Measurements from ENCODE around the gene MYO15A. TPM values are rescaled to one million over a fixed set of nuclear protein-coding genes. Genes with fewer than 3 reads are reported as not detected.

Gene MYO15A
- total RNA-seq, 4 donors from 2014 or later, result 2.3 to 7.5 (median 2.9) TPM

DNA sequence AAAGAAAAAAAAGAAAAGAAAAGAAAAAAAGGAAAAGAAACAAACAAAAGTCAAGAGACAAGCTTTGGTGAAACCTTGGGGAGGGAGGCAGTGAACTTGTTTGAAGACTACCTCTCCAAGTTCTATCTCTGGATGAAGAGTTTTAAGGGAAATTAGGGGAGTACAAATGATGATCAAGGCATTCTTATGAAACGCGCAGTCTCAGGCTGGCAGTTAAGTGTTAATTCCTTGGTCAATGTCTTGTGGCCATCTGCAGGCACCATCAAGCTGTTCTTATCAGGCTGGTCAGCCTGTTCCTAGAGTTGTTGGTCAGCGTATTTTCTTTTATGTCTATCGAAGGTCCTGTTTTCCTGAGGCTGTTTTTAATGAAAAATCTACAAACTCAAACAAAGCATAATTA lies 29.0 kb upstream of the MYO15A start:
- no peak for DNase-seq (ENCODE audit: low spot score in 2 of 2)
- no peak overlapping the region for H3K27ac ChIP-seq
- 72 to 83% methylated on average over 4 of the region's 4 CpGs for WGBS, 2 donors
- H3K9me3 ChIP-seq, result no peaks in the 10 kb centered on the region
- no peaks in the 10 kb centered on the region for H3K36me3 ChIP-seq
- no peaks in the 10 kb centered on the region for H3K4me1 ChIP-seq
- TF ChIP-seq EP300 (IDR thresholded peaks at IDR 0.05), result no peak
- no peak for TF ChIP-seq POLR2A (IDR thresholded peaks at IDR 0.05)
- TF ChIP-seq, protein P1, sequence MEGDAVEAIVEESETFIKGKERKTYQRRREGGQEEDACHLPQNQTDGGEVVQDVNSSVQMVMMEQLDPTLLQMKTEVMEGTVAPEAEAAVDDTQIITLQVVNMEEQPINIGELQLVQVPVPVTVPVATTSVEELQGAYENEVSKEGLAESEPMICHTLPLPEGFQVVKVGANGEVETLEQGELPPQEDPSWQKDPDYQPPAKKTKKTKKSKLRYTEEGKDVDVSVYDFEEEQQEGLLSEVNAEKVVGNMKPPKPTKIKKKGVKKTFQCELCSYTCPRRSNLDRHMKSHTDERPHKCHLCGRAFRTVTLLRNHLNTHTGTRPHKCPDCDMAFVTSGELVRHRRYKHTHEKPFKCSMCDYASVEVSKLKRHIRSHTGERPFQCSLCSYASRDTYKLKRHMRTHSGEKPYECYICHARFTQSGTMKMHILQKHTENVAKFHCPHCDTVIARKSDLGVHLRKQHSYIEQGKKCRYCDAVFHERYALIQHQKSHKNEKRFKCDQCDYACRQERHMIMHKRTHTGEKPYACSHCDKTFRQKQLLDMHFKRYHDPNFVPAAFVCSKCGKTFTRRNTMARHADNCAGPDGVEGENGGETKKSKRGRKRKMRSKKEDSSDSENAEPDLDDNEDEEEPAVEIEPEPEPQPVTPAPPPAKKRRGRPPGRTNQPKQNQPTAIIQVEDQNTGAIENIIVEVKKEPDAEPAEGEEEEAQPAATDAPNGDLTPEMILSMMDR (IDR thresholded peaks at IDR 0.05), result no peak
- H3K27me3 ChIP-seq, result no peaks in the 10 kb centered on the region
- H3K4me3 ChIP-seq, result no peak overlapping the region

DNA sequence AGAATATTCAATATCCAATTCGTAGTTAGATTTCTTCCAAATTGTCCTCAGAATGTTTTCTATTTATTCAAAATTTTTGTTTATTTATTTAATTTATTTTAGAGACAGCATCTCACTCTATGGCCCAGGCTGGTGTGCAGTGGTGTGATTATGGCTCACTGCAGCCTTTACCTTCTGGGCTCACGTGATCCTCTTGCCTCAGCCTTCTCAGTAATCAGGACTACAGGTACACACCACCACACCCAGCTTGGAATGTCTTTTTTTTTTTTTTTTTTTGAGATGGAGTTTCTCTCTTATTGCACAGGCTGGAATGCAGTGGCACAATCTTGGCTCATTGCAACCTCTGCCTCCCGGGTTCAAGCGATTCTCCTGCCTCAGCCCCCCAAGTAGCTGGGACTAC lies 24.3 kb upstream of the MYO15A start:
- Histone ChIP-seq H3K4me3 (no peak overlapping the region), H3K36me3 (no peaks in the 10 kb centered on the region), H3K27ac (no peak overlapping the region), H3K27me3 (no peaks in the 10 kb centered on the region), H3K9me3 (no peaks in the 10 kb centered on the region), H3K4me1 (peaks cover 0 to 20% (median 13%) of the 10 kb centered on the region in 4 donors)
- 83 to 88% methylated on average over 4 of the region's 4 CpGs for WGBS, 2 donors
- DNase-seq (ENCODE audit: low spot score in 2 of 2), result no peak
- TF ChIP-seq, protein P1 (IDR thresholded peaks at IDR 0.05), result no peak
- TF ChIP-seq POLR2A (IDR thresholded peaks at IDR 0.05), result no peak
- no peak for TF ChIP-seq EP300 (IDR thresholded peaks at IDR 0.05)

GRCh38 chr17:18087610-18088491 lies 20.7 kb upstream of the MYO15A start, which contains the start of gene DRG2:
Gene DRG2, plus strand, starts transcription at chr17:18087948. Its CDS starts 76 bp downstream, at chr17:18088024.
- peak within 1 kb of the TSS; percentile 69 to 91 (median 76) for H3K4me3 ChIP-seq
- no peaks in the 10 kb centered on the region for H3K9me3 ChIP-seq
- WGBS, 2 donors, result 3% methylated on average over 45 to 49 of the region's 52 CpGs
- TF ChIP-seq, protein P1 (IDR thresholded peaks at IDR 0.05), result peak in 2 of 5 experiments; percentile 9 to 50
- TF ChIP-seq POLR2A (IDR thresholded peaks at IDR 0.05) (peak in 1 of 2 donors; percentile 41), EP300 (IDR thresholded peaks at IDR 0.05) (peak; percentile 57 to 91)
- H3K36me3 ChIP-seq, result peaks cover 0 to 19% (median 0%) of the 10 kb centered on the region in 3 donors
- peak within 1 kb of the TSS; percentile 68 to 90 (median 84) for H3K27ac ChIP-seq
- peaks cover 0 to 23% (median 13%) of the 10 kb centered on the region in 4 donors for H3K4me1 ChIP-seq
- DNase-seq (ENCODE audit: low spot score in 2 of 2), result peak; percentile 87 to 90
- H3K27me3 ChIP-seq, result no peaks in the 10 kb centered on the region

DNA sequence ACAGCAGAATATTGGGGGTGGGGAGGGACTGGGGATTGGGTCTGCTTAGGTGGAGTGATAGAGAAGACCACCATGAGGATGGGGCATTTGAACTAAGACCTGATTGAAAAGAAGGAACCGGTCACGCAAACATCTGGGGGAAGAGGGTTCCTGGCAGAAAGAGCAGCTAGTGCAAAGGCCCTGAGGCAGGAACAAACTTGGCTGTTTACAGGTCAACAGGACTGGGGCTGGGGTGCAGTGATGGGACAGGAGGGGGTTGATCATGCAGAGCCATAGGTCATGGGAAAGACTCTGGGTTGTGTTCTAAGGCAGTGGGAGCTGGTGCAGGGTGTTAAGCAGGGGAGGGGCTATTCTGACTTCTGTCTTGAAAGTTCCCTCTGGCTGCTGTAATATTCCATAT lies 18.9 kb upstream of the MYO15A start:
- no peak for TF ChIP-seq EP300 (IDR thresholded peaks at IDR 0.05)
- TF ChIP-seq, protein P1 (IDR thresholded peaks at IDR 0.05), result no peak
- TF ChIP-seq POLR2A (IDR thresholded peaks at IDR 0.05), result no peak
- Histone ChIP-seq H3K9me3 (no peaks in the 10 kb centered on the region), H3K27me3 (no peaks in the 10 kb centered on the region), H3K4me1 (peaks cover 0 to 23% (median 13%) of the 10 kb centered on the region in 4 donors), H3K4me3 (no peak overlapping the region), H3K36me3 (peaks cover 0 to 32% (median 0%) of the 10 kb centered on the region in 3 donors), H3K27ac (no peak overlapping the region)
- 97 to 98% methylated on average over 2 of the region's 2 CpGs for WGBS, 2 donors
- no peak for DNase-seq (ENCODE audit: low spot score in 2 of 2)
